T-cell (primary cell): ENCODE measurements around the gene SLC25A29. TPM values are rescaled to one million over a fixed set of nuclear protein-coding genes. Genes with fewer than 3 reads are reported as not detected.

Experiments used
- ATAC-seq, 4 experiments: fragments of 200-7000 bp in 3 of 4; fragments of 150-1000 bp in 1 of 4; cut with Tn5 transposase; replicated peaks in 1 of 4; 1 replicate in 3 of 4; 2 replicates in 1 of 4; pipeline ENCODE4 v1.10.0; 2021; ENCODE audit warnings: moderate library complexity in 3 of 4, mild to moderate bottlenecking in 2 of 4, moderate number of reproducible peaks in 1 of 4
- CTCF ChIA-PET, 2 donors: fragments of 300-600 bp; sonication (Branson Sonifier 250); formaldehyde crosslinking; loops; one replicate each; lab custom pipeline; 2022; ENCODE audit warnings: antibody characterized with exemption in 2 of 2; lab: Charles Lee
- POLR2A ChIA-PET, 2 donors: fragments of 300-600 bp; sonication (Branson Sonifier 250); formaldehyde crosslinking; loops; one replicate each; lab custom pipeline; 2022; ENCODE audit warnings: antibody characterized with exemption in 2 of 2; lab: Charles Lee
- DNase-seq, 35 experiments: peaks; one replicate each; pipeline versions ENCODE4 v3.0.0 to v3.0.0-alpha.2; 2013 to 2023
- H3K27ac ChIP-seq: one replicate; pipeline ENCODE4 v1.5.1; 2013; ENCODE audit warnings: low read length
- H3K27me3 ChIP-seq, 2 experiments: replicated peaks in 1 of 2; 1 replicate in 1 of 2; 2 replicates in 1 of 2; pipeline versions ENCODE4 v1.6.1 to v1.7.0; 2013; ENCODE audit warnings: low read length in 1 of 2, mixed read lengths in 1 of 2; ENCODE audit not compliant: control insufficient read depth in 2 of 2, insufficient read depth in 2 of 2; ENCODE audit errors: extremely low read depth in 1 of 2
- H3K36me3 ChIP-seq, 2 donors: 1 replicate in 1 of 2; 2 replicates in 1 of 2; pipeline versions ENCODE4 v1.6.1 to v1.7.0; 2013; ENCODE audit warnings: low read length in 1 of 2; ENCODE audit not compliant: control insufficient read depth in 2 of 2, insufficient read depth in 1 of 2; ENCODE audit errors: extremely low read depth in 1 of 2
- H3K4me1 ChIP-seq, 2 experiments: 1 replicate in 1 of 2; 2 replicates in 1 of 2; pipeline versions ENCODE4 v1.6.1 to v1.7.0; 2013; ENCODE audit warnings: low read length in 2 of 2, mixed read lengths in 1 of 2; ENCODE audit not compliant: insufficient read depth in 2 of 2, control insufficient read depth in 1 of 2; ENCODE audit errors: extremely low read depth in 1 of 2
- H3K4me3 ChIP-seq, 2 donors: 1 replicate in 1 of 2; 2 replicates in 1 of 2; pipeline versions ENCODE4 v1.5.1 to v1.7.0; 2013; ENCODE audit warnings: mild to moderate bottlenecking in 2 of 2, low read length in 1 of 2, moderate library complexity in 1 of 2; ENCODE audit not compliant: control insufficient read depth in 1 of 2; ENCODE audit errors: extremely low read depth in 1 of 2
- H3K9me3 ChIP-seq: 2 replicates; pipeline ENCODE4 v1.7.0; 2013
- H3K27ac Mint-ChIP-seq, 2 donors: one replicate each; pipeline ENCODE4 v1.8.0; 2020 to 2021; ENCODE audit warnings: mild to moderate bottlenecking in 2 of 2, mixed read lengths in 2 of 2
- H3K27me3 Mint-ChIP-seq, 2 donors: one replicate each; pipeline ENCODE4 v1.8.0; 2021 to 2022; ENCODE audit warnings: mixed read lengths in 2 of 2
- H3K36me3 Mint-ChIP-seq: one replicate; pipeline ENCODE4 v1.8.0; 2021; ENCODE audit warnings: mixed read lengths
- H3K4me1 Mint-ChIP-seq, 3 donors: one replicate each; pipeline ENCODE4 v1.8.0; 2020 to 2022; ENCODE audit warnings: mixed read lengths in 3 of 3, mild to moderate bottlenecking in 1 of 3
- H3K4me3 Mint-ChIP-seq, 3 donors: one replicate each; pipeline ENCODE4 v1.8.0; 2020 to 2022; ENCODE audit warnings: mild to moderate bottlenecking in 3 of 3, mixed read lengths in 3 of 3, moderate library complexity in 3 of 3
- H3K9me3 Mint-ChIP-seq, 3 donors: one replicate each; pipeline ENCODE4 v1.8.0; 2020 to 2022; ENCODE audit warnings: mixed read lengths in 3 of 3
- WGBS: methylation state at CpG from one replicate; pipeline ENCODE4 v1.1.5; 2013; ENCODE audit warnings: missing lambda C conversion rate; ENCODE audit not compliant: insufficient coverage; 5-methylcytosine and 5-hydroxymethylcytosine counted together
- total RNA-seq, 35 experiments: library from RNA in 6 of 35; stranded (reverse) in 6 of 35; fragments of 120-200 nt in 1 of 35; gene quantifications; one replicate each; pipeline versions ENCODE4 v1.2.1 to v1.2.4 and lab custom pipeline; 2013 to 2026

Gene SLC25A29
- total RNA-seq, 5 donors from 2014 or later (not counting 1 experiment from before 2014, with no cell fraction given): 4.7 to 74.1 (median 33.4) TPM

GRCh38 chr14:100292776-100293461 lies 13.3 kb downstream of the SLC25A29 start:
- POLR2A ChIA-PET: no interaction called here
- ATAC-seq (no peak), DNase-seq (no peak)
- Mint-ChIP-seq H3K4me1 (peaks cover 0 to 3% (median 0%) of the 10 kb centered on the region in 3 donors), H3K4me3 (no peak overlapping the region), H3K9me3 (no peaks in the 10 kb centered on the region), H3K36me3 (no peaks in the 10 kb centered on the region), H3K27ac (no peak overlapping the region), H3K27me3 (no peaks in the 10 kb centered on the region)
- 97% methylated on average over 38 of the region's 42 CpGs for WGBS
- no peak overlapping the region for H3K4me3 ChIP-seq
- no peaks in the 10 kb centered on the region for H3K9me3 ChIP-seq
- no peaks in the 10 kb centered on the region for H3K4me1 ChIP-seq
- H3K36me3 ChIP-seq: no peaks in the 10 kb centered on the region
- CTCF ChIA-PET: no interaction called here
- no peak overlapping the region for H3K27ac ChIP-seq
- no peaks in the 10 kb centered on the region for H3K27me3 ChIP-seq

GRCh38 chr14:100292301-100292775 lies 13.9 kb downstream of the SLC25A29 start:
- Mint-ChIP-seq H3K4me3 (no peak overlapping the region), H3K27ac (no peak overlapping the region), H3K36me3 (no peaks in the 10 kb centered on the region), H3K4me1 (no peaks in the 10 kb centered on the region), H3K27me3 (no peaks in the 10 kb centered on the region), H3K9me3 (no peaks in the 10 kb centered on the region)
- Histone ChIP-seq H3K4me1 (no peaks in the 10 kb centered on the region), H3K9me3 (no peaks in the 10 kb centered on the region), H3K27ac (no peak overlapping the region), H3K27me3 (no peaks in the 10 kb centered on the region), H3K36me3 (no peaks in the 10 kb centered on the region), H3K4me3 (no peak overlapping the region)
- ChIA-PET CTCF (no interaction called here), POLR2A (no interaction called here)
- no peak for ATAC-seq
- DNase-seq: no peak
- WGBS: 98% methylated on average over 61 of the region's 61 CpGs

- Histone ChIP-seq H3K4me3 (no peak overlapping the region), H3K27ac (no peak overlapping the region), H3K36me3 (no peaks in the 10 kb centered on the region), H3K27me3 (no peaks in the 10 kb centered on the region), H3K4me1 (no peaks in the 10 kb centered on the region), H3K9me3 (no peaks in the 10 kb centered on the region)
- ChIA-PET POLR2A (no interaction called here), CTCF (interaction anchor here in 1 of 2 donors (0.6 kb wide), 1 partner anchor 20 kb away, joined by 4 read pairs; no protein-coding TSS in a partner anchor)
- no peak for DNase-seq
- Mint-ChIP-seq H3K4me1 (no peaks in the 10 kb centered on the region), H3K36me3 (no peaks in the 10 kb centered on the region), H3K27ac (no peak overlapping the region), H3K27me3 (no peaks in the 10 kb centered on the region), H3K4me3 (no peak overlapping the region), H3K9me3 (no peaks in the 10 kb centered on the region)
- ATAC-seq: no peak
- WGBS: 94% methylated on average over 10 of the region's 13 CpGs
These were observed 14.8 kb downstream of the SLC25A29 start for GRCh38 chr14:100291305-100292075.

GRCh38 chr14:100290607-100291304 lies 15.5 kb downstream of the SLC25A29 start:
- 97% methylated on average over 7 of the region's 12 CpGs for WGBS
- H3K9me3 ChIP-seq: no peaks in the 10 kb centered on the region
- H3K27ac ChIP-seq: no peak overlapping the region
- DNase-seq (no peak), ATAC-seq (no peak)
- Mint-ChIP-seq H3K4me1 (peaks cover 3 to 5% (median 4%) of the 10 kb centered on the region in 3 donors), H3K27me3 (no peaks in the 10 kb centered on the region), H3K4me3 (no peak overlapping the region), H3K27ac (peak overlapping the region in 1 of 2 donors; percentile 34), H3K36me3 (no peaks in the 10 kb centered on the region), H3K9me3 (no peaks in the 10 kb centered on the region)
- CTCF ChIA-PET: interaction anchor here (0.6 to 0.7 kb wide), 2 partner anchors 13 to 19 kb away, joined by 3 to 4 read pairs; no protein-coding TSS in a partner anchor
- no peaks in the 10 kb centered on the region for H3K27me3 ChIP-seq
- no peaks in the 10 kb centered on the region for H3K36me3 ChIP-seq
- H3K4me1 ChIP-seq: peaks cover 0 to 5% of the 10 kb centered on the region in 2 experiments
- H3K4me3 ChIP-seq: no peak overlapping the region
- POLR2A ChIA-PET: no interaction called here

- Histone ChIP-seq H3K27me3 (no peaks in the 10 kb centered on the region), H3K36me3 (no peaks in the 10 kb centered on the region), H3K4me3 (no peak overlapping the region), H3K4me1 (peaks cover under 1 to 7% of the 10 kb centered on the region in 2 experiments), H3K9me3 (no peaks in the 10 kb centered on the region), H3K27ac (no peak overlapping the region)
- no peak for DNase-seq
- 71% methylated on average over 4 of the region's 9 CpGs for WGBS
- Mint-ChIP-seq H3K36me3 (no peaks in the 10 kb centered on the region), H3K27ac (no peak overlapping the region), H3K4me3 (no peak overlapping the region), H3K4me1 (peaks cover 3 to 6% (median 4%) of the 10 kb centered on the region in 3 donors), H3K9me3 (no peaks in the 10 kb centered on the region), H3K27me3 (no peaks in the 10 kb centered on the region)
- CTCF ChIA-PET: interaction anchor here in 1 of 2 donors (0.7 kb wide), 1 partner anchor 12 kb away, joined by 3 read pairs; no protein-coding TSS in a partner anchor
- POLR2A ChIA-PET: no interaction called here
- ATAC-seq: no peak
These were observed 16.2 kb downstream of the SLC25A29 start for GRCh38 chr14:100289916-100290606.
